K562 (cell line): ENCODE results near the gene SLC6A6. TPM values are rescaled to one million over a fixed set of nuclear protein-coding genes. Genes with fewer than 3 reads are reported as not detected.

Experiments used
- ATAC-seq: fragments of 200-7000 bp; cut with Tn5 transposase; 3 replicates; pipeline ENCODE4 v1.9.1; 2020; ENCODE audit warnings: moderate library complexity
- BruUV-seq: library from RNA; stranded (reverse); fragments of 400-500 nt; replicated peaks from 2 replicates; lab custom pipeline; 2021; lab: Mats Ljungman, UMichigan
- CTCF ChIA-PET: fragments of 300-600 bp; formaldehyde crosslinking; extraction: SDS; loops from one replicate; lab custom pipeline; 2021; ENCODE audit warnings: low intra/inter-chr PET ratio; lab: Yijun Ruan, JAX
- POLR2A ChIA-PET: fragments of 300-600, 350-650 bp; sonication (Branson Sonifier 250); formaldehyde crosslinking; extraction: SDS; loops from one replicate; lab custom pipeline; 2021; ENCODE audit warnings: antibody characterized with exemption, inconsistent platforms; lab: Yijun Ruan, JAX
- DNase-seq, 4 experiments: peaks; one replicate each; pipeline versions ENCODE4 v3.0.0 to v3.0.0-alpha.2; 2011 to 2018; ENCODE audit warnings: low spot score in 3 of 4, mixed read lengths in 3 of 4; ENCODE audit errors: extremely low read depth in 1 of 4
- FAIRE-seq: peaks from 2 replicates; lab custom pipeline; 2011; peaks lifted over from hg19 to GRCh38; lab: Jason Lieb, UNC
- H2AFZ ChIP-seq: 2 replicates; pipeline ENCODE4 v1.6.0; 2011; ENCODE audit warnings: low read depth, low read length, control low read depth, inconsistent platforms
- H3K27ac ChIP-seq: fragments of 200-600 bp; 3 replicates; pipeline ENCODE4 v1.8.0; 2011; ENCODE audit warnings: low read depth, mild to moderate bottlenecking, control low read depth, inconsistent platforms, low read length, moderate library complexity, mixed read lengths; ENCODE audit errors: extremely low read depth
- H3K27me3 ChIP-seq, 2 experiments: fragments of 300-600 bp in 1 of 2; 2 replicates in 1 of 2; 3 replicates in 1 of 2; pipeline versions ENCODE4 v1.6.0 to v1.8.0; 2011; ENCODE audit warnings: inconsistent platforms in 2 of 2, low read length in 2 of 2, mild to moderate bottlenecking in 1 of 2, mixed read lengths in 1 of 2, moderate library complexity in 1 of 2; ENCODE audit not compliant: control insufficient read depth in 2 of 2, insufficient read depth in 2 of 2
- H3K36me3 ChIP-seq: fragments of 300-600 bp; 3 replicates; pipeline ENCODE4 v1.8.0; 2011; ENCODE audit warnings: mild to moderate bottlenecking, low read length, inconsistent platforms; ENCODE audit not compliant: control insufficient read depth, insufficient read depth
- H3K4me1 ChIP-seq, 2 experiments: fragments of 200-600 bp in 1 of 2; replicated peaks in 1 of 2; 2 replicates in 1 of 2; 3 replicates in 1 of 2; pipeline versions ENCODE4 v1.5.1 to v1.8.0; 2011; ENCODE audit warnings: inconsistent platforms in 2 of 2, low read length in 2 of 2, mild to moderate bottlenecking in 1 of 2, mixed read lengths in 1 of 2, moderate library complexity in 1 of 2; ENCODE audit not compliant: control insufficient read depth in 2 of 2, insufficient read depth in 2 of 2
- H3K4me2 ChIP-seq: 2 replicates; pipeline ENCODE4 v1.6.1; 2011; ENCODE audit warnings: low read length, control low read depth, inconsistent platforms, mixed read lengths; ENCODE audit not compliant: insufficient read depth
- H3K4me3 ChIP-seq: fragments of 200-600 bp; sonication (generic), shearing (Covaris generic); 2 replicates; pipeline ENCODE4 v1.5.1; 2016; ENCODE audit warnings: control low read depth, inconsistent platforms
- H3K79me2 ChIP-seq: fragments of 200-600 bp; 3 replicates; pipeline ENCODE4 v1.8.0; 2011; ENCODE audit warnings: low read length, inconsistent platforms; ENCODE audit not compliant: control insufficient read depth, insufficient read depth
- H3K9ac ChIP-seq, 2 experiments: 2 replicates each; pipeline versions ENCODE4 v1.6.0 to v1.6.1; 2011; ENCODE audit warnings: low read depth in 2 of 2, low read length in 2 of 2, control low read depth in 1 of 2, inconsistent platforms in 1 of 2, mild to moderate bottlenecking in 1 of 2, mixed read lengths in 1 of 2; ENCODE audit not compliant: insufficient read depth in 1 of 2
- H3K9me1 ChIP-seq: one replicate; pipeline ENCODE4 v1.6.0; 2011; ENCODE audit warnings: inconsistent platforms, mild to moderate bottlenecking, low read length, moderate library complexity; ENCODE audit not compliant: control insufficient read depth, insufficient read depth
- H3K9me3 ChIP-seq: replicated peaks from 2 replicates; pipeline ENCODE4 v1.5.1; 2011; ENCODE audit warnings: low read depth, low read length, inconsistent platforms; ENCODE audit not compliant: control insufficient read depth, insufficient read depth
- H4K20me1 ChIP-seq: replicated peaks from 2 replicates; pipeline ENCODE4 v1.6.1; 2011; ENCODE audit warnings: low read length, inconsistent platforms, mixed read lengths; ENCODE audit not compliant: control insufficient read depth, insufficient read depth
- NFYB ChIP-seq: IDR thresholded peaks from 2 replicates; pipeline ENCODE4 v1.6.1; 2011; ENCODE audit warnings: mild to moderate bottlenecking, moderate library complexity; ENCODE audit not compliant: insufficient read length; ENCODE audit errors: extremely low read depth
- POLR2A ChIP-seq: fragments of 450-650 bp; conservative IDR thresholded peaks from 2 replicates; pipeline ENCODE4 v1.6.1; 2016
- POU5F1 ChIP-seq: fragments of 150-350 bp; IDR thresholded peaks from 2 replicates; pipeline ENCODE4 v1.6.1; 2014; ENCODE audit warnings: borderline replicate concordance, low read length, low read depth, mild to moderate bottlenecking; ENCODE audit not compliant: partially characterized antibody
- ZNF165 ChIP-seq: fragments of 250-450 bp; sonication (Bioruptor Pico); IDR thresholded peaks from 2 replicates; pipeline ENCODE4 v1.4.0; 2020; ENCODE audit warnings: borderline replicate concordance
- WGBS: fragments of 100-300 bp; shearing (Covaris generic); methylation state at CpG from one replicate; pipeline ENCODE4 v1.1.6; 2016; ENCODE audit warnings: low coverage, mixed read lengths; ENCODE audit not compliant: insufficient coverage; ENCODE audit errors: missing lambda C conversion rate; 5-methylcytosine and 5-hydroxymethylcytosine counted together
- in situ Hi-C: fragments of 300-500 bp; cut with MboI; formaldehyde crosslinking; loops from 4 replicates; pipeline ENCODE4 v1.15.0; 2018; ENCODE audit warnings: inconsistent platforms, mixed read lengths
- intact Hi-C: fragments of 100-400 bp; cut with micrococcal nuclease; formaldehyde crosslinking; loops from 2 replicates; pipeline ENCODE4 v1.14.2; 2022
- polyA plus RNA-seq, 8 experiments: library from polyadenylated mRNA; depleted of rRNA in 4 of 8; stranded (reverse) in 5 of 8; unstranded in 3 of 8; fragments of >200 nt; fragmentation: Nextera tagmentation in 2 of 8; fragmentation: Illumina TruSeq in 1 of 8; extraction: Ambion mirVana in 2 of 8; extraction: Trizol in 1 of 8; gene quantifications; 2 replicates each; pipeline versions ENCODE4 v1.2.1 to v1.2.3, GENCODE V29; 2011 to 2014; ENCODE audit warnings: inconsistent platforms in 1 of 8, missing spikeins in 1 of 8
- total RNA-seq, 7 experiments: library from RNA; depleted of rRNA in 6 of 7; stranded (reverse); fragments of >200 nt in 6 of 7; fragmentation: Illumina TruSeq in 2 of 7; extraction: Trizol in 2 of 7; gene quantifications; 2 replicates each; pipeline versions ENCODE4 v1.2.1 to v1.2.3, GENCODE V29; 2011 to 2021; ENCODE audit warnings: low replicate concordance in 1 of 7
- TF ChIP-seq, protein P1 (sequence below): fragments of 150-350 bp; conservative IDR thresholded peaks from 2 replicates; pipeline ENCODE4 v1.6.1; 2014; ENCODE audit warnings: low read length

SLC6A6 gene
- total and polyA plus RNA-seq, 9 of the 15 experiments (the other 6 are each of a cell fraction or from before 2014, with no cell fraction given), result 12.3 to 203 (median 93.2) TPM

DNA sequence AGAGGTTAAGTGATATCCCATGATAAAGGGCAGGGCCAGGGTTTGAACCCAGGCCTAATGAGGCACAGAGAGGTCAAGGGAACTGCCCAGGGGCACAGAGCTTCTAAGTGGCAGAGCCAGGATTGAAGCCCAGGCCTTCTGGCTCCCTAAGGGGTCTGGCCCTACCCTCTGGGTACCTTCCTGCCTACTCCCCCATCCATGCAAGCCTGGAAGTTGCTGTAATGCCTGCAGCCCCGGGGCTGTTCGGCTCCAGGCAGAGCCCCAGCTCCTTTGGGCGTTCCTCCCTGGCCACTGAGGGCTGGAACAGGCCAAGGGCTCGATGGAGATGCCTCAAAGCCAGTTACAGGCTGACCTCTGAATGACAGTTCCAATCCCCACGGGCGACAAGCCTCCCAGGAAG is 133.2 kb downstream of the SLC6A6 start:
- no peak for FAIRE-seq
- H3K9me1 ChIP-seq, result no peaks in the 10 kb centered on the region
- H3K4me2 ChIP-seq, result no peak overlapping the region
- DNase-seq, result no peak
- intact Hi-C loops, result no loop called here
- H3K4me1 ChIP-seq, result peaks cover 11 to 26% of the 10 kb centered on the region in 2 experiments
- H3K36me3 ChIP-seq, result no peaks in the 10 kb centered on the region
- BruUV-seq, result no TSS peak
- WGBS, result 11% methylated on average over 6 of the region's 6 CpGs
- POLR2A ChIA-PET, result interaction anchor here (0.6 to 1.5 kb wide), 3 partner anchors 14 to 1347 kb away, joined by 3 to 5 read pairs (median 3); no protein-coding TSS in a partner anchor
- in situ Hi-C loops, result no loop called here
- H3K9ac ChIP-seq, result peak overlapping the region in 1 of 2 experiments; percentile 27; a peak in 1 of 4 replicates
- ATAC-seq, result no peak
- peak overlapping the region; percentile 7; the same call in 1 of the 2 replicates for H2AFZ ChIP-seq
- no peaks in the 10 kb centered on the region for H3K79me2 ChIP-seq
- H3K4me3 ChIP-seq, result no peak overlapping the region
- no peak overlapping the region for H3K27ac ChIP-seq
- TF ChIP-seq POLR2A (no peak), POU5F1 (no peak), NFYB (no peak), ZNF165 (no peak)
- TF ChIP-seq, protein P1, sequence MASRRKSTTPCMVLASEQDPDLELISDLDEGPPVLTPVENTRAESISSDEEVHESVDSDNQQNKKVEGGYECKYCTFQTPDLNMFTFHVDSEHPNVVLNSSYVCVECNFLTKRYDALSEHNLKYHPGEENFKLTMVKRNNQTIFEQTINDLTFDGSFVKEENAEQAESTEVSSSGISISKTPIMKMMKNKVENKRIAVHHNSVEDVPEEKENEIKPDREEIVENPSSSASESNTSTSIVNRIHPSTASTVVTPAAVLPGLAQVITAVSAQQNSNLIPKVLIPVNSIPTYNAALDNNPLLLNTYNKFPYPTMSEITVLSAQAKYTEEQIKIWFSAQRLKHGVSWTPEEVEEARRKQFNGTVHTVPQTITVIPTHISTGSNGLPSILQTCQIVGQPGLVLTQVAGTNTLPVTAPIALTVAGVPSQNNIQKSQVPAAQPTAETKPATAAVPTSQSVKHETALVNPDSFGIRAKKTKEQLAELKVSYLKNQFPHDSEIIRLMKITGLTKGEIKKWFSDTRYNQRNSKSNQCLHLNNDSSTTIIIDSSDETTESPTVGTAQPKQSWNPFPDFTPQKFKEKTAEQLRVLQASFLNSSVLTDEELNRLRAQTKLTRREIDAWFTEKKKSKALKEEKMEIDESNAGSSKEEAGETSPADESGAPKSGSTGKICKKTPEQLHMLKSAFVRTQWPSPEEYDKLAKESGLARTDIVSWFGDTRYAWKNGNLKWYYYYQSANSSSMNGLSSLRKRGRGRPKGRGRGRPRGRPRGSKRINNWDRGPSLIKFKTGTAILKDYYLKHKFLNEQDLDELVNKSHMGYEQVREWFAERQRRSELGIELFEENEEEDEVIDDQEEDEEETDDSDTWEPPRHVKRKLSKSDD, result no peak
- TF ChIP-seq, all 486 proteins: peak for 0
- Histone ChIP-seq H3K9me3 (no peaks in the 10 kb centered on the region), H3K27me3 (peaks cover 0 to 6% of the 10 kb centered on the region in 2 experiments; a peak in 1 of 5 replicates), H4K20me1 (no peaks in the 10 kb centered on the region)
- CTCF ChIA-PET, result no interaction called here
